ENCODE results near the gene NDUFAF2.
"Not testable (repeated sequence)": the region's sequence is repeated elsewhere in the genome, so short reads cannot be mapped to it uniquely, and the experiment has no call there.

Gene NDUFAF2

GRCh38 chr5:61052882-61053281, 107.9 kb downstream of the NDUFAF2 start:
- no peak for DNase-seq

- DNase-seq: no peak
These were observed 108.9 kb downstream of the NDUFAF2 start for GRCh38 chr5:61053937-61054336.

- peak; percentile 39 for DNase-seq
These were observed 110.5 kb downstream of the NDUFAF2 start for GRCh38 chr5:61055434-61056006.

DNA sequence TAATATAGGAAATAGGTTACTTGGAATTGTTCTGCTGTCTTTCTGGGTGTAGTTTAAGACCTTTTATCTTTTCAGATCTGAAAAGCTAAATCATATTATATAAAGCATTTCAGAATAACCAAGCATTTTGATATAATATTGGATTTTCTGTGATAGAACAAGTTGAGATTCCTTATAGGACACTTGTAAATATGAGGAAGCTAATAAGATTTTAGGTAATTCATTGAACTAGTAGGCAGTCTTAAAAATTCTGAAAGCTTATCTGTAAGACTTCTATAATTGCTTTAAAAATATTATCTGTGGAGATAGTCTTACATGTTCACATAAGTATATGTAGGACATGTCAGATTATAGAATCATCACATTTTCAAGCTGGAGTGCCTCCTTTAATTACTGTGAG, 114.5 kb downstream of the NDUFAF2 start:
- DNase-seq: no peak

GRCh38 chr5:61069150-61069549, 124.1 kb downstream of the NDUFAF2 start:
- DNase-seq: no peak

DNA sequence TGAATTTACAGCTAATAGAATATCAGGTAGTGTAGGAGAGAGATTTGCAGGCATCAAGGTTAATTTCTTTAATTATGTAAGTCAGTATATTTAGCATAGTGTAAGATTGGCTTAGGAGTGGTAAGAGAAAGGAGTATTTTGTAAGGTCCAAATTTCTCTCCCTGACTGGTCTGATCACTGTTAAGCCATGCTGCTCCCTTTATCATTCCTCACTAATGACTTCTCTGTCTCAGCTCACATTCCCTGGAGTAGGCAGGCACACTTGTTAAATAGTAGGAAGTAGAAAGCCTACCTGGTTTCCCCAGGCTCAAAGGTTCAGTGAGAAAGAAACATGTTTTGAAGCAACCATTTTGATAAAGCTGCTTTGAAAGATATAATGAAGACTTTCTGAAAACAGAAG, 126.5 kb downstream of the NDUFAF2 start:
- DNase-seq: no peak

DNA sequence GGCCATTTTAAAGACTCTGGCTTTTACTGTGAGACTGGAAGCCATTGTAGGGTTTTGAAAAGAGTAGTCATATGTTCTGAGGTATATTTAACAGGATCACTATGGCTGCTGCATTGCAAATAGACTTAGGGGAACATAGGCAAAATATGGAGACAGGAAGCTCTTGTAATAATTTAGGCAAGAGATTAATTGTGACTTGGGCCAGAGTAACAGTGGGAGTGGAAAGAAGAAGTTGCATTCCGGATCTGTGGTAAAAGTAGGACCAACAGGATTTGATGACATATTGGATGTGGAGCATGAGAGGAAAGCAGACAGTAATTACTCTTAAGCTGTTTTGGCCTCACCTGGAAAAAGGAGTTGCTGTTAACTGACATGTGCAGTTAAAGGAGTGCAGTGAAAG, 131.6 kb downstream of the NDUFAF2 start:
- no peak for DNase-seq

DNA sequence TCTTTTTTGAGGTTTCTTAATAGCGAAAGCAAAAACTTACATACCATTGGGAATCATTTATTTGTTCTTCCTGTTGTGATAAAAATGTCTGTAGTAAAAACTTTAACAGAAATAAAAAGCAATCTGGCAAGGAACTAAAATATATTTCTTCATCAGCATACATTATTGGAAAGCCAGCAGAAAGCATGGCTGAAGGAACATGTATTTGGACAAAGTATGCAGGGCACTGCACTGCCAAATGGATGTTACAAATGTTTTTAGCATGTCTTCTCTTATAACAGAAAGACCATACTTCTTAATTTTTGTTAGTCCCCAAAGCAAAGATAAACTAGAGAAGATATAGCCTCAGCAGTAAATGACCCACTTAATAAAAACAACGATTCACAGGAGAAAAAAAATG, 136.7 kb downstream of the NDUFAF2 start:
- DNase-seq: no peak

- DNase-seq: no peak
These were observed 137.7 kb downstream of the NDUFAF2 start for GRCh38 chr5:61082516-61083280.

DNA sequence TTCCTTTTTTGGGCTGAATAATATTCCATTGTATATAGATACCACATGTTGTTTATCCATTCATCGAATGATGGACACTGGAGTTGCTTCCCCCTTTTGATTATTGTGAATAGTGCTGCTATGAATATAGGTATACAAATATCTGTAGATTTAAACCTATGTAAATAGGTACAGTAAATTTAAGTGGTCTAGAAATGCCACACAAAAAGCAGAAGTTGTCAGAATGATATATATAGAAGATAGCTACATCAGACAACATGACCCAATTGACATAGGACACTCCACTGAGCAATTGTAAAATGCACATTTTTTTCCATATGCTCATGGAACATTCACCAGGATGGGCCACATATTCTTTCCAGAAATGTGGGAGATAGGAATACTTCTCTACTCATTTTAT, 139.7 kb downstream of the NDUFAF2 start:
- no peak for DNase-seq

DNA sequence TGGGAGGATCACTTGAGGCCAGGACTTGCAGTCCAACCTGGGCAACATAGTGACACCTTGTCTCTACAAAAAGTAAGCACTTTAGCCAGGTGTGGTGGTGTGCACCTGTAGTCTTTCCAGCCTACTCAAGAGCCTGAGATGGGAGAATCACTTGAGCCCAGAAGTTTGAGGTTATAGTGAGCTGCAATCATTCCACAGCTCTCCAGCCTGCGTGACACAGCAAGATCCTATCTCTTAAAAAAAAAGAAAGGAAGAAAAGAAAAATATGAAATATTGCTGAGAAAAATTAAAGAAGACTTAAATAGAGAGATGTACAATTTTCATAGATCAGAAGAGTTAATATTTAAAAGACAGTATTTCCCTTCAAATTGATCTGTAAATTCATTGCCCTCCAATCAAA, 140.9 kb downstream of the NDUFAF2 start:
- no peak for DNase-seq

DNA sequence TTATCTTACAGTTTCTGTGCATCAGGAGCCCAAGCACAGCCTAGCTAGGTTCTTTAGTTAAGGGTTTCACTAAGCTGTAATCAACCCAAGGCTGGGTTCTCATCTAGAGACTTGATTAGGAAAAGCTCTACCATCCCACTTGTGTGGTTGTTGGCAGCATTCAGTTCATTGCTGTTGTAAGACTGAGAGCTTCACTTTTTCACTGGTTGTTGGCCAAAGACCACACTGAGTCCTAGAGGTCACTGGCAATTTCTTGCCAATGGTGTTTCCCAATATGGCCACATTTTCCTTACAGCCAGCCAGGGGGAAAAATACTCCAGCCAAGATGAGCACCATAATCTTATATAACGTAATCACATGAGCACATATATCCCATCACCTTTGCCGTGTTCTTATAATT, 142.9 kb downstream of the NDUFAF2 start:
- no peak for DNase-seq

DNA sequence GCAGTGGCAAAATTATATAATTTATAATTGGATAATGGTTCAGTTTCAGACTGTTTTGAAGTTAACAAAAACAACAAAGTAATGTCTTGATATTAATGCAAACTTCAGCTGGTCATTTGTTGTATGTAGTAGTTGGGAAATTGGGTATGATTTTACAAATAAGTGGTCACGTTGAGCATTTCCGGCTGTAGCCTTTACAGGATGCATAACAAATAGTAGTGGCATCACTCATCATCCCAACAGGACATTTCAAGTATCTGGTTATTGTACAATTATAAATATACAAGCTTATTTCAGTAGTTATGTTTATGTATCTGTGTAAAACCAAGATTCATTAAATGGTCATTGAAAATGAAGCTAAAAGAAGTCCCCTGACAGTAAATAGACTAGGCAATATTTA, 144.3 kb downstream of the NDUFAF2 start:
- no peak for DNase-seq

GRCh38 chr5:61093046-61093771, 148.2 kb downstream of the NDUFAF2 start:
- DNase-seq: not testable (repeated sequence)

DNA sequence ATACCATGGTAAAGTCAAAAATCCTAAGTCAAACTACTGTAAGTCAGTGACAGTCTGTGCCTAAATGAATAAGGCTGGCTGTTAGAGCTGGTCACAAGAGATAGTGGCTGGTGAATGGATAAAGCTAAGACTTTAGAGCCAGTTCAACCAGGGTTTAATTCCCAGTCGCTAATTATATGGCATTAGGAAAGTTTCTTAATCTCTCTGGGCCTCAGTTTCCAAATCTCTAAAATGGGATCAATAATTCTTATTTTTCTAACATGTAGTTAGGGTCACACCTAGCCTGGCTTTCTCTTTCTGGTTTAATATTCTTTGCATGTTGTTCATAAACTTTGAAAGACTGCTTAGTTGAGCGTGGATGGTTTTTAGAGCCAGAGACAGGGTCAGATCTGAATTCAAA, 152.5 kb downstream of the NDUFAF2 start:
- no peak for DNase-seq

DNA sequence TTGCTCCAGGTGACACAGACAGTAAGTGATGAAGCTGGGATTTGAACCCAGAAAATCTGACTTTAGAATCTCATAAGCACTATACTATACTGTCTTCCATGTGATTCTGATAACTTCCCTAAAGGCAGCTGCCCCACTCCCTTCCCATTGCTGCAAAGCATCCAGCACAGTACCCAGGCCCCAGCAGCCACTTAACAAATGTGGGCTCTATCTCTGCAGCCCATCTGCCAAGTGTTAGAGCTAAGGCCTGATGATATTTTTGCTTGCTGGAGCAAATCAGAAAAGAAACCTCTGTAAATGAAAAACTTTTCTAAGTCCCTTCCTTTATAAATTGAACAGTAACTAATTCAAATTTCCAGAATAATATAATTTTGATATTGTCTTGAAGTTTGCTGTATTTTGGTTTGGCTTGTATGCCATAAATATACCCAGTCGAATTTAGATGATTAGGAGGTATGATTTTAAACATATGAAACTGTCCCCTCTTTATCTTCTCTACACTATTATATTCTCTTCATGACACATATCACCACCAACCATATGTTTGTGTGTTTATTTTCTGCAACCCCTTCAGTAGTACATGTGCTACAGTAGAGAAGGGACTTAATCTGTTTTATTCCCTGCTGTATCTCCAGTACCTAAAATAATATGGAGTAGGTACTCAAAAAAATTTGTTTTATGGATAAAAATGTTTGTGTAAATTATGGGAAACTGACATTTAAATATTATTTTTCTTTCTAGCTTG, 153.4 kb downstream of the NDUFAF2 start:
- no peak for DNase-seq

GRCh38 chr5:61100437-61100836, 155.4 kb downstream of the NDUFAF2 start:
- DNase-seq: no peak

- DNase-seq: no peak
These were observed 169.4 kb downstream of the NDUFAF2 start for GRCh38 chr5:61114441-61114840.

GRCh38 chr5:61115968-61116367, 171.0 kb downstream of the NDUFAF2 start:
- no peak for DNase-seq

- no peak for DNase-seq
These were observed 174.1 kb downstream of the NDUFAF2 start for GRCh38 chr5:61119066-61119465.

- no peak for DNase-seq
These were observed 175.5 kb downstream of the NDUFAF2 start for GRCh38 chr5:61120534-61120933.

DNA sequence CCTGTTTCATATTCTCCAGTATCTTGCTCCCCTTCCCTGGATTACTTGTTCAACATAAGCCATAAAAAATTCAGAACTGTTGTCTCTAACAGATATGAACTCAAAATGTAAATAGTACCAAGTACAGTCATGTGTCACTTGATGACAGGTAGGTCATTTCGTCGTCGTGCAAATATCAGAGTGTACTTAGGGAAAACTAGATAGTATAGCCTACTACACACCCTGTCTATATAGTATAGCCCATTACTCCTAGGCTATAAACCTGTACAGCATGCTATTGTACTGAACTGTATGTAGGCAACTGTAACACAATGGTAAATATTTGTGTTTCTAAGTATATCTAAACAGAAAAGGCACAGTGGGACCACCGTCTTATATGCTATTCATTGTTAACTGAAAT, 178.1 kb downstream of the NDUFAF2 start:
- no peak for DNase-seq

GRCh38 chr5:61130289-61130688, 185.3 kb downstream of the NDUFAF2 start:
- DNase-seq: no peak

- DNase-seq: no peak
These were observed 187.6 kb downstream of the NDUFAF2 start for GRCh38 chr5:61132559-61132958.

Measured in CD4-positive, alpha-beta T cell treated with Interleukin-21 for 1 hour (primary cell).